Osteocyte (in vitro differentiated cells): ENCODE measurements around the gene CDIPT. TPM values are rescaled to one million over a fixed set of nuclear protein-coding genes. Genes with fewer than 3 reads are reported as not detected.

ENCODE experiments used
- DNase-seq: peaks from one replicate; pipeline ENCODE4 v3.0.0; 2021; ENCODE audit warnings: mixed read lengths; ENCODE audit not compliant: unreplicated experiment; ENCODE audit errors: extremely low spot score
- H3K27ac Mint-ChIP-seq: one replicate; pipeline ENCODE4 v1.8.0; 2021; ENCODE audit warnings: mild to moderate bottlenecking, mixed read lengths; ENCODE audit not compliant: unreplicated experiment
- H3K27me3 Mint-ChIP-seq: one replicate; pipeline ENCODE4 v1.8.0; 2021; ENCODE audit warnings: mixed read lengths; ENCODE audit not compliant: unreplicated experiment
- H3K36me3 Mint-ChIP-seq: one replicate; pipeline ENCODE4 v1.8.0; 2021; ENCODE audit warnings: mixed read lengths; ENCODE audit not compliant: unreplicated experiment
- H3K4me1 Mint-ChIP-seq: one replicate; pipeline ENCODE4 v1.8.0; 2021; ENCODE audit warnings: mixed read lengths; ENCODE audit not compliant: unreplicated experiment
- H3K4me3 Mint-ChIP-seq: one replicate; pipeline ENCODE4 v1.8.0; 2021; ENCODE audit warnings: mild to moderate bottlenecking, moderate library complexity, mixed read lengths; ENCODE audit not compliant: unreplicated experiment
- H3K9me3 Mint-ChIP-seq: one replicate; pipeline ENCODE4 v1.8.0; 2021; ENCODE audit warnings: mixed read lengths; ENCODE audit not compliant: unreplicated experiment
- total RNA-seq: library from RNA; stranded (reverse); gene quantifications from 2 replicates; pipeline ENCODE4 v1.2.1, GENCODE V29; 2021
- TF ChIP-seq, protein P1 (sequence below): fragments of 200-600 bp; sonication (generic); IDR thresholded peaks from 2 replicates; pipeline ENCODE4 v1.5.0; 2021; ENCODE audit warnings: antibody characterized with exemption, mild to moderate bottlenecking, moderate library complexity

The CDIPT gene
- total RNA-seq, 1 donor from 2014 or later: 104 TPM

DNA sequence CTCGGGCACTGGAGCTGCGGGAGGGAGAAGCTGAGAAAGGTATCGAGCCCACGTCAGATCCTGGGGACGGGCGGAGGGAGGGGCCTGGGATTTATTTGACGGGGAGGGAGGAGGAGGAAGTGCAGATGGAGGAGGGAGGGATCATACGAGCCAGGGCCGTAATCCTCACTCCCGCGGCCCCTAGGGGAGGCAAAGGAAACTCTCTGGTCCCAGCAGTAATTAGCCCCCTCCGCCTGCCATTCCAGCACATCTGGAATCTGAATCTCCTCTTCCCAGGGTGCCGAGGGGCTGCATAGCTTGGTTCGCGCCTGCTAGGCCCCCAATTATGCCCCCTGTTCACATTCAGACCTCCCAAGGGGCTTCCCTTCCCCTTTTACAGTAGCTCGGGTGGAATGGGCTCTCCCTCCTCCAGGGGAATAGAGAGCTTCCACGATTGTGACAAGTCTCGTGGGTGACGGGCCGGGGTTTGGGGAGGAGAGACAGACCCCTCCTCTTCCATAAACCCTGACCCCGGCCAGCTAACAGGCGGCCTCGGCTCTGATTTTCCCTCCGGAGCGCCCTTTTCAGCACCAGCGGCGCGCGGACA is 36.6 kb upstream of the CDIPT start, which contains the start of gene SEZ6L2:
SEZ6L2 (minus strand) TSS at position 35 of the 586 bp plus-strand sequence. CDS start 531 bp downstream, outside the sequence.
- peak within 1 kb of the TSS; percentile 86 for H3K4me3 Mint-ChIP-seq
- TF ChIP-seq, protein P1, sequence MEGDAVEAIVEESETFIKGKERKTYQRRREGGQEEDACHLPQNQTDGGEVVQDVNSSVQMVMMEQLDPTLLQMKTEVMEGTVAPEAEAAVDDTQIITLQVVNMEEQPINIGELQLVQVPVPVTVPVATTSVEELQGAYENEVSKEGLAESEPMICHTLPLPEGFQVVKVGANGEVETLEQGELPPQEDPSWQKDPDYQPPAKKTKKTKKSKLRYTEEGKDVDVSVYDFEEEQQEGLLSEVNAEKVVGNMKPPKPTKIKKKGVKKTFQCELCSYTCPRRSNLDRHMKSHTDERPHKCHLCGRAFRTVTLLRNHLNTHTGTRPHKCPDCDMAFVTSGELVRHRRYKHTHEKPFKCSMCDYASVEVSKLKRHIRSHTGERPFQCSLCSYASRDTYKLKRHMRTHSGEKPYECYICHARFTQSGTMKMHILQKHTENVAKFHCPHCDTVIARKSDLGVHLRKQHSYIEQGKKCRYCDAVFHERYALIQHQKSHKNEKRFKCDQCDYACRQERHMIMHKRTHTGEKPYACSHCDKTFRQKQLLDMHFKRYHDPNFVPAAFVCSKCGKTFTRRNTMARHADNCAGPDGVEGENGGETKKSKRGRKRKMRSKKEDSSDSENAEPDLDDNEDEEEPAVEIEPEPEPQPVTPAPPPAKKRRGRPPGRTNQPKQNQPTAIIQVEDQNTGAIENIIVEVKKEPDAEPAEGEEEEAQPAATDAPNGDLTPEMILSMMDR: no peak
- H3K9me3 Mint-ChIP-seq: no peaks in the 10 kb centered on the region
- DNase-seq: no peak
- peak within 1 kb of the TSS; percentile 23 for H3K27ac Mint-ChIP-seq
- peaks cover 19% of the 10 kb centered on the region for H3K27me3 Mint-ChIP-seq
- no peaks in the 10 kb centered on the region for H3K36me3 Mint-ChIP-seq
- peaks cover 17% of the 10 kb centered on the region for H3K4me1 Mint-ChIP-seq

DNA sequence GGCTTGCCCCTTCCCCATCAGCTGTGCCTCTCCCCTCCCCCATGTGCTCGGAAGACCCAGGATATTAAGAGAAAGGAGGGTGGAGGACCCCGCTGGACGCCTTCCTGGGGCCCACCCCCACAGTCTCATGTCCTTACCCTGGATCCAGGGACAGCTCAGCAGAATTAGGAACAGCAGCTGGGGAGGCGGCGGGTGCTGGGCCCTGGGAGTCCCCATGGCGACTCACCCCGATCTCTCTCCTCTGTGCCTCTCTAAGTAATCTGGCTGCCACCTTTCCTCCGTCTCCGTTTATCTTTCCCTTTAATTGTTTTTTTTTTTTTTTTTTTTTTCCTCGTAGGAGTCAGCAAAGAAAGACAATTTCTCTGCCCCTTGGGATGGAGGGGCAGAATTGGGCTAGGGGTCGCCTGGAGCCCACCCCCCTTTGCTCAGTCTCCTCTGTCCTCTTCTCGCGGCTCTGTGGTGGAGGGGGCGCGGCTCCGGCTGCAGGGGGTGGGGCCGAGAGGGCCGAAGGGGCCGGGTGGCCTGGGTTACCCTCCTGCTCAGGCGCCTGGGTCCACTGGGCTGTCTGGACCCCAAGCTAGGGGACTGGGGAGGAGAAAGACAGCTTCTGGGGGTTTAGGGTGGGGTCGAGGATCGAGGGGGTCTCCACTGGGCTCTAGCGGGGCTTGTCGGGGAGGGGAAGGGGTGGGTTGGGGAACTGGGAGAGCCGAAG is 35.9 kb upstream of the CDIPT start:
- no peak for DNase-seq
- H3K27me3 Mint-ChIP-seq: peaks cover 19% of the 10 kb centered on the region
- H3K4me1 Mint-ChIP-seq: peaks cover 17% of the 10 kb centered on the region
- H3K27ac Mint-ChIP-seq: peak overlapping the region; percentile 23
- H3K36me3 Mint-ChIP-seq: no peaks in the 10 kb centered on the region
- H3K9me3 Mint-ChIP-seq: no peaks in the 10 kb centered on the region
- H3K4me3 Mint-ChIP-seq: peak overlapping the region; percentile 73
- TF ChIP-seq, protein P1: no peak

DNA sequence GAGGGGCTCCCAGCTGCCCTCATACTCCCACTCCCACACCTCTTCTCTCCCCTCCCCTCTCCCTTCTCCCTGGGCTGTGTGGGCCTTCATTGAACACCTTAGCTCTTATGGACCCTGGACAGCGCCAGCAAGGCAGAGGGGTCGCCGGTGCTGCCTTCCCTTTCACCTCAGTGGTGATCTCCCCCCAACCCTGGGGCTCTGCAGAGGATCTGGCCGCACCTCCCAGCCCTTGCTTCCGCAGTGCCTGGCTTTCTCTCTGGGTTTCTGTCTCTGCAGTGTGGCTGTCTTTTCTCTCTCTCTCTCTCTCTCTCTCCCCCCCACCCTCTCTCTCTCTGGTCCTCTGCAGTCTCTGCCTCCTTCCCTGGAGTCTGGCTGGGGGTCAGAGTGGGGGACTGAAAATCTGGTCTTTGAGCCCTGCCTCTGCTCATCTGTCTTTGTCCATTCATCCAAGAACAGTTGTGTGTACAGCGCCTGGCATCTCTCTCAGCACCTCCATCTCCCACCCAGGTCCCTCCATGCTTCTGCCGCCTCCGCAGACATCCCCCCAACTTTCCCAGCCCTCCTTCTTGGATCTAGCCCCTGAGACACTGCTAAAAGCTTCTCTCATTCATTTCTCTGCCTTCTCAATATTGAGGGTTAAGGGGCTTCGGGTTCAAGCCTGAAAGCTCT is 35.2 kb upstream of the CDIPT start:
- Mint-ChIP-seq H3K9me3 (no peaks in the 10 kb centered on the region), H3K27me3 (peaks cover 19% of the 10 kb centered on the region), H3K4me1 (peaks cover 17% of the 10 kb centered on the region), H3K4me3 (peak overlapping the region; percentile 73), H3K36me3 (no peaks in the 10 kb centered on the region), H3K27ac (no peak overlapping the region)
- no peak for DNase-seq
- TF ChIP-seq, protein P1: no peak

DNA sequence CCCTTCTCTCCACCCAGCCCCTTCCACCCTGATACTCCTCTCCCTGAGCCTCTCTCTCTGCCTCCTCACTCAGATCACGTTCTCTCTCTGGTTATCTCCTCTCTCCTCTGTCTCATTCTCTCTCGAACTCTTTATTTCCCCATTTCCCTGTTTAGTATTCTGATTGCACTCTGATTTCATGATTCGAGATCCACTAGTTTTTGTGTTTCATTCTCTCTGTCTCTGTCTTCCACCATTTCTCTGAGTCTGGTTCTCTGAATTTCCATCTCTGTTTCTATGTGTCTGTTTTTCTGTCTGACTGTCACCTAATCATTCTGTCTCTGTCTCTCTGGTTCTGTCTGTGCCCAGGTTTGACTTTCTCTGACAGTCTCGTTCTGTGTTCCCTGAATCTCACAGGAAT is 34.3 kb upstream of the CDIPT start:
- no peak for DNase-seq
- H3K4me3 Mint-ChIP-seq: no peak overlapping the region
- peaks cover 19% of the 10 kb centered on the region for H3K27me3 Mint-ChIP-seq
- H3K36me3 Mint-ChIP-seq: no peaks in the 10 kb centered on the region
- no peaks in the 10 kb centered on the region for H3K9me3 Mint-ChIP-seq
- TF ChIP-seq, protein P1: no peak
- H3K27ac Mint-ChIP-seq: no peak overlapping the region
- H3K4me1 Mint-ChIP-seq: peaks cover 17% of the 10 kb centered on the region

DNA sequence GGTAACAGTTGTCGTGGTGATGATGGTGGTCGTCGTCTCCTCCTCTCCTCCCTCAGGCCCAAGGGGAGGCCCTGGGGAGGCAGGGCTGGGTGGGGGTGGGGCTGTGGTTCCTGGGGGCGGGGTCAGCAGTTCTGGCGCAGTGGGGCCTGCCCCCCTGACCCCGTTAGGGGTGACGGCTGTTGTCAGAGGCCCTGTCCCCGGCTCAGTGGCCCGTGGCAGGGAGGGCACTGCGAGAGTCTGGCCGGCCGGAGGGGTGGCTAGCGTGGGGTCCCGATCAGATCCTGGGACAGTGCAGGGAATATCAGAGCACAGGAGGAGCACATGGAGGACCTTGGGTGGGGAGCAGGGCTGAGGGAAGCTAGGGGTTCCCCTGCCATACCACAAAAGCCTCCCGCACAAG is 33.8 kb upstream of the CDIPT start:
- TF ChIP-seq, protein P1: no peak
- peaks cover 17% of the 10 kb centered on the region for H3K4me1 Mint-ChIP-seq
- H3K36me3 Mint-ChIP-seq: no peaks in the 10 kb centered on the region
- H3K9me3 Mint-ChIP-seq: no peaks in the 10 kb centered on the region
- peaks cover 19% of the 10 kb centered on the region for H3K27me3 Mint-ChIP-seq
- no peak overlapping the region for H3K27ac Mint-ChIP-seq
- H3K4me3 Mint-ChIP-seq: no peak overlapping the region
- no peak for DNase-seq
